CD4-positive, alpha-beta T cell treated with Interleukin-6 at 100 ng/mL for 8 hours (primary cell): Measurements from ENCODE around the gene HLCS.

ENCODE experiments used
- DNase-seq: peaks from one replicate; pipeline ENCODE4 v3.0.0-alpha.2; 2020; ENCODE audit warnings: mixed read lengths, low spot score

Gene HLCS

GRCh38 chr21:36744190-36744559, 222.3 kb downstream of the HLCS start:
- no peak for DNase-seq

GRCh38 chr21:36743446-36743845, 223.0 kb downstream of the HLCS start:
- no peak for DNase-seq

DNA sequence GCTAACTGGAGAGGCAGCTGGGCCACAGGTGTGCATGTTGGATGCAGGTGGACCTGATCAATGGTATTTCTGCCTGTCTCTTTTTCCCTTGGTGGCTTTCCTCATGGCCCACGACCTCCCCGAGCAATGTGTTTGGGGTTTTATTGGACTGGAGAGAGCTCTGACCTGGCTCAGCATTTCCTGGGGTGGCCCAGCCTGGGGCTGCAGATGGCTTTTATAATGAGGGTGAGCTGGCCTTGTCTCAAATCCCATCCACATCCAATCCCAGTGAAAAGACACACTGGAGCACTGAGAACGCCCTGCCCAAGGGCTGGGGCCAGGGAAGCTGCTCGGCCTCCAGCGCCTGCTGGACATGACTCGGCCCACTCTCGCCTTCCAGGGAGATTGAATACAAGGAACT, 223.5 kb downstream of the HLCS start:
- DNase-seq: no peak

GRCh38 chr21:36741506-36741905, 225.0 kb downstream of the HLCS start:
- DNase-seq: no peak

GRCh38 chr21:36738489-36739126, 227.9 kb downstream of the HLCS start:
- DNase-seq: no peak

DNA sequence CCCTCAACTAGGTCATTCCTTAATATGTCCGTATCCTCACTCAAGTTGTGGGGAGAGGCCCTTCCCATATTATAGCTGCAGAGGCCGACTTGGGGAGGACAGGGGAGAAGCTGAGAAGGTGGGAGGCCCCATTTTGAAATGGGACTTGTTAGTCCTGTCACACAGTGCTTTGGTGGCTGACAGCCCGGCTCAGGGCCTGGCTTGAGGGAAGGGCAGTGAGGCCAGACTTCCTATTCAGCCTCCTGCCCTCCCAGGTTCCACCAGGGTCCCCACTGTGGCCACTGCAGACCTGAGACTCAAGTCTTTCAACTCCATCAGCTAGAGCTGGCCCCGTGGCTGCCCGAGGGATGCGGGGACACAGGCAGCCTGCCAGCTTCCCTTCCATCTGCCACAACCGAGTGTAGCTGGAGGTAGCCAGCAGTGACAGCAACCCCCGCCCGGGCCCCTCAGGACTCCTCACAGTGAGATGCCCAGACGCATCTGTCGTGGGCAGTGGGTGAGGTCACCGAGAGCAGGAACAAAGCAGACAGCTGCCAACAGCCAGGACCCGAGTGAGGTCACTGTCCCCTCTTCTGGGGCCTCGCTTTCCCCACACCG, 230.6 kb downstream of the HLCS start:
- no peak for DNase-seq

- DNase-seq: no peak
Observed at GRCh38 chr21:36735201-36735515, 231.3 kb downstream of the HLCS start.

DNA sequence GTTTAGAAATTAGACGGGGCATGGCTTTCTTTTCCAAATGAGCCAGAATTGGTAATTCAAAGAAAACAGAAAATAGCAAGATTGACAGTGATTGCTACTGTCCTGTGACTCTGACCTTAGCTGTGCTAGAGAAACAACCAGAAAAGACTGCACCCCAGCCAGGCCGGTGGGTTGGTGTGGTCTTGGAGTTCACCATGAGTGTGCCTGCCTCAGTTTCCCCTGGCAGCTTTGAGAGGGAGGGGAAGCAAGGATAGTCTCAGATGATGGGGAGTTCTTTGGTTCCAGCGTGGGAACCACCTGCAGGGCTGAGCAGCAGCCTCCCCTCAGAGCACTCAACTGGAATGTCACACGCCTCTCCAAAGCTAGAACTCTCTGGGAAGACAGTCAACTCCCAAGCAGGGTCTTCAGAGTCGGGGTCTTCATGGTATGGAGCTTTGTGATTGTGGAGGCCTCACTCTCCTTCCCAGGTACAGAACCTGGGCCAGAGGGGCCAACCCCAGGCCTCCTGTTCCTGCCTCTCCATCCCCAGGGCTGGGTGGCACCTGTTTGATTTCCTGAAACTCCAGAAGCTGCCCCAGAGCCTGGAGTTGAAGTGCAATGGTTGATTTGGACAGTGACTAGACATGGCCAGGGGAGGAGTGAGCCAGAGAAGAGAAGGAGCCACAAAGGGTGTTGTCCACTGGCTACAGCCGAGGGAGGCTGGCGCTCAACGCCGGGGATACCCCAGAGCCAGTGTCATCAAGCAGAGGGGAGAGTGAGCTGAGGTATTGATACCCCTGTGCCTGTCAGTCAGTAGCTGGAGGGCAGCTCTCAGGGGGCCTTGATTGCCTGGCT, 231.9 kb downstream of the HLCS start:
- no peak for DNase-seq

DNA sequence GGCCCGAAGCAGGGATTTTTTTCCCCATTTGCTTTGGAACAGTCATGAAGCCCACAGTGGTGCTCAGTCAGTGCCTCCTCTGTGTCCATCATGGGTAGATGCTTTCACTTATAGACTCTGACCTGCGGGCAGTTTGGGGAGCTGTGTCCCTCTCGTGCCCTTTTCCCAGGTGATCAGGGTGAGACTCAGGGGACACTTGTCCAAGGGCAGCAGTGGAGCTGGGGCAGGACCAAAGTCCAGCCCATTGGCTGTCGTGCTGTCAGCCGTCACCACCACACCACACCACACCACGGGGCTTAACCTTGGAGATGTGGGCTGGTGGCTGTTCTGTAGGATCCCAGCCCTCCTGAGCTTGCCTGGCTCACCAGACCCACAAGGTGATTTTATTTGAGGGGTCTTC, 232.6 kb downstream of the HLCS start:
- DNase-seq: no peak

GRCh38 chr21:36732761-36733160, 233.7 kb downstream of the HLCS start:
- no peak for DNase-seq

DNA sequence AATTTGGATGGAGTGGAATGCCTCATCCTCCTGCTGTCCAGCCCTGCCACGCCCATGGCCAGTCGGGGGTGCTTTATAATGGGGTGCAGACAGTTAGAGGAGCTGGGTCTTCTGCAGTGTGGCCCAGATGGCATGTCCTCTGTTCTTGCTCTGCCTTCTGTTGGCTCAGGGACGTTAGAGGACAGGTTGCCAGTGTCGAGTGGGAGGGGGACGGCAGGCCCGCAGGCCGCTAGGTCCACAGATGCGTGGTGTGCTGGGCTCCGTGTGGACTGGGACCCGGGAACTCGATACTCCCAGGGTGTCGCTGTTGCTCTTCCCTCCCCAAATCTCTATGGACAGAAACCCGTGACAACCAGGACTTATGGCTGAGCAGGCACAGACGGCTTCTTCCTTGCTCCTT, 234.3 kb downstream of the HLCS start:
- no peak for DNase-seq

DNA sequence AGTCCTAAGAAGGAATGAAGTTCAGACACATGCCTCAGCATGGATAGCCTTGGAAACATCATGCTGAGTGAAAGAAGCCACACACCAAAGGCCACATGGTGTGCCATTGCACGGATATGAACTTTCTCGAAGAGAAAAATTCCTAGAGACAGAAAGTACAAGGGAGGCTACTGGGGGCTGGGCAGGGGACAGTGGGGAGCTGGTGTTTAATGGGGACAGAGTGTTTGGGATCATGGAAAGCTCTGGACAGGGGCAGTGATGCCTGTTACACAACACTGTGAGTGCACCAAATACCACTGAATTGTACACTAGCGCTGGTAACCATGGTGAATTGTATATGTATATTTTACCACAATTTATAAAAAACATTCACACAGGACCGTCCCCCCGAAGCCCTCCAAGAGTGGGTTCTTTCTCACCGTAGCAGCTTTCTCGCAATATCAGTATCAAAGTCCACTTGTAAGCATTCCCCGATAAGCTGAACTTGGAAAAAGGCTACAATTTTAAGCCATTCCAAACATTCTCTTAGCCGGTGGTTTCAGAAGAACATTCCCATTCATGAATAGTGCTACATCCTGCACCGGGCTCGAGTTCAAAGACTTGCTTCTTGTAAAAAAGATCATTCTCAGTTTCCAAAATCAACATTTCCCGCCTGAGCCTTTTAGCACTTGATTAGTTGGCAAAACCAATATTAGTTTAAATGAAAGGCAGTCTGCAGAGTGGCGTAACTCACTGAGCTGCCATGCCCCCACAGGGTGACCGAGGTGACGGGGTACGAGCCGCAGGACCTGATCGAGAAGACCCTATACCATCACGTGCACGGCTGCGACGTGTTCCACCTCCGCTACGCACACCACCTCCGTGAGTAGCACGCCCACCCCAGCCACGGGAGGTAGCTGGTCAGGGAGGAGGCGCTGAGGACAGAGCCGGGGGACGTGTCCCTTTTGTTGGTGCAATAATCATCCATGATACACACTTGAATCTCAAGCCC, 235.9 kb downstream of the HLCS start:
- DNase-seq: no peak

GRCh38 chr21:36729310-36729970, 237.0 kb downstream of the HLCS start:
- DNase-seq: no peak

GRCh38 chr21:36728371-36729111, 237.9 kb downstream of the HLCS start:
- no peak for DNase-seq

GRCh38 chr21:36727866-36728265, 238.6 kb downstream of the HLCS start:
- DNase-seq: no peak

- DNase-seq: no peak
Observed at GRCh38 chr21:36725793-36726386, 240.6 kb downstream of the HLCS start.

GRCh38 chr21:36724660-36725059, 241.8 kb downstream of the HLCS start:
- DNase-seq: no peak

- DNase-seq: no peak
Observed at GRCh38 chr21:36723371-36723881, 243.0 kb downstream of the HLCS start.

DNA sequence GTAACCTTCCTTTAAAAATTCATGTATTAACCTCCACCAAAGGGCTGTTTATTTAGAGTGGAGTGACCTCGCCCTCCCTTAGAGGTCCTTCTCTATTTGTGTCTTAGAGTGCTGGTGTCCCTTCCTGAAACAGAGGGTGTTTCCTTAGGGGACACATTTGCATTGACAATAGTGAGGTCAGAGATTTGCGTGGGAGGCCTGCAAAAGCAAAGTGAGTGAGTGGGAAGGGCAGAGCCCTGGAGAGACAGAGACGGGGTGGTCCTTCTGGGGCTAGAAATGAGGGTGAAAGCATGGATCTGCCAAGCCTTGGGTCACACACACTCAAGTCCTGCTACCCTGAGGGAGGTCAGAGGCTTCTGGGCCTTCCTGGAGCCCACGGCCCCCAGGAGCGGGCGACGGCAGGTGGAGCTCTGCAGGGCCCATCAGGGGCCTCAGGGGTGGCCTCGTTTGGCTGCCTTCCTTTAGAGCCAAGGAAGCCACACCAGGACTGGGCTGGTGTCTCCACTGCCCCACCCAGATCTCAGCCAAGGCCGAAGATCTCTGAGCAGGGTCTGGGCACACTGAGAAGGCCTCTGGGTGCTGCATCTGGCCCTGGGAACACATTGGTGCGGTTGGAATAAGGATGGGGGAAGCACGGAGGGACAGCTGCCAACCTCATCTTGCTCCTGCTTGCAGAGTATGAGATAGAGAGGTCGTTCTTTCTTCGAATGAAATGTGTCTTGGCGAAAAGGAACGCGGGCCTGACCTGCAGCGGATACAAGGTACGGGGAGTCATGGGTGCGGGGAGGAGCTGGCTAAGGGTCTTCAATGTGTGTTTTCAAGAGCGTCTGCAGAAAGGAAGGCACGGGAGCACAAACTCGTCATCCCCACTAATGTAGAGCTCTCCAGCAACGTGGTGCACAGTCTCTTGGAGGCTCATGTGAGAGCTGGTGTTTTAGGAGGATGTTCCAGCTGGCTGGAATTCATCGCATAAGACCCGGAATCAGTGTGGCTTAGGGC, 243.8 kb downstream of the HLCS start:
- DNase-seq: no peak
